Neural progenitor cell (in vitro differentiated cells): Measurements from ENCODE around the gene ABTB2.

Source experiments
- CTCF ChIP-seq: fragments of 200-600 bp; sonication (generic); IDR thresholded peaks from 2 replicates; pipeline ENCODE4 v1.5.1; 2017; ENCODE audit warnings: antibody characterized with exemption, mild to moderate bottlenecking
- EZH2 ChIP-seq: fragments of 200-600 bp; sonication (generic); IDR thresholded peaks from 2 replicates; pipeline ENCODE4 v1.6.1; 2017; ENCODE audit warnings: antibody characterized with exemption, mild to moderate bottlenecking, moderate library complexity
- EZH2phosphoT487 ChIP-seq: fragments of 200-600 bp; sonication (generic); IDR thresholded peaks from 2 replicates; pipeline ENCODE4 v1.6.1; 2017; ENCODE audit warnings: antibody characterized with exemption

GRCh38 chr11:34218067-34218466 lies 139.7 kb downstream of the ABTB2 start:
- TF ChIP-seq CTCF = no peak
- no peak for TF ChIP-seq EZH2
- TF ChIP-seq EZH2phosphoT487 = no peak
